HG03045 (cell line): ENCODE results near the gene MGST3.
A peak's percentile ranks its signal among the peaks of the same experiment; 100 is the strongest.
"Not testable (repeated sequence)": the region's sequence is repeated elsewhere in the genome, so short reads cannot be mapped to it uniquely, and the experiment has no call there.

Experiments
- ATAC-seq: cut with Tn5 transposase; IDR thresholded peaks from one replicate; pipeline ENCODE4 v1.9.1; 2021; ENCODE audit warnings: mild to moderate bottlenecking, moderate library complexity; ENCODE audit not compliant: unreplicated experiment

MGST3 gene

GRCh38 chr1:165628147-165628822, 2.7 kb upstream of the MGST3 start:
- ATAC-seq = no peak

- no peak for ATAC-seq
Measured at GRCh38 chr1:165629151-165629550, 1.9 kb upstream of the MGST3 start.

GRCh38 chr1:165629848-165630628, 996 bp upstream of the MGST3 start:
- ATAC-seq = peak; percentile 3

DNA sequence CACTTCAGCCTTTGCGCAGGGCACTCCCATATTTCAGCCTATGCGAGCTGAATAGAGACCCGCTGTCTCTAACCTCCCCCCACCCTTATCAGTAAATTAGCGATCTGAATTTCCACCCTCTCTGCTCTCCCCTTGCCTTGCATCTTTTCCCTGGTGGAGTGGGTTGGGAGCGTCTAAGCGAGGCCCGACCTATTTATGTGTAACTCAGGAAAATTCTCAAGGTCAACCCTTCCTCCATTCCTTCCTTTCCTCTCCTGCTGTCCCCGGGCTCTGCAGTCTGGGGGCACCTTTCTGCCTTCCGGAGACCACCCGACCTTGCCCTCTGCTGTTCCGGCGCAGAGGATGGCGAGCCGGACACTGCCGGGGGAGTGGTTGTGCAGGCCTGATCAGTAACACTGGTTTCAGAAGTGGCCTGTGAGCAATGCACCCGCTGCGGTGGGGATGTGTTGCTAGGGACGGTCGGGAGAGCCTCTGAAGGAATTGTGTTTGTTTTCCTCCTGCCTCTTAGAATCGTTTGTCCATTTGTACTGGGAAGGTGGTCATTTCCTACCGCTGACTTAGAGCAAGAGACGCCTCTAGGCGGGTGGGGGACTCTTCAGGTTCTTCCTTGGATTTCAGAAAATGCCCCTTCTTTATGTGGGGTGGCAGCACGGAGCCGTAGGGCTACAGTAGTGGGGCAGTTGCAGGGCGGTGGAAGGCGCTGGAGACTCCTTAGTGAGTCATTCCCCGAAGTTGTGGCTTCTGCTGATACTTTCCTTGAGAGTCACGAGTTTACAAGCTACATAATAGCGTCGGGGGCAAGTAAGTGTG, 513 bp downstream of the MGST3 start:
- peak; percentile 36 for ATAC-seq

- no peak for ATAC-seq
Measured at GRCh38 chr1:165632152-165632469, 1.1 kb downstream of the MGST3 start.

DNA sequence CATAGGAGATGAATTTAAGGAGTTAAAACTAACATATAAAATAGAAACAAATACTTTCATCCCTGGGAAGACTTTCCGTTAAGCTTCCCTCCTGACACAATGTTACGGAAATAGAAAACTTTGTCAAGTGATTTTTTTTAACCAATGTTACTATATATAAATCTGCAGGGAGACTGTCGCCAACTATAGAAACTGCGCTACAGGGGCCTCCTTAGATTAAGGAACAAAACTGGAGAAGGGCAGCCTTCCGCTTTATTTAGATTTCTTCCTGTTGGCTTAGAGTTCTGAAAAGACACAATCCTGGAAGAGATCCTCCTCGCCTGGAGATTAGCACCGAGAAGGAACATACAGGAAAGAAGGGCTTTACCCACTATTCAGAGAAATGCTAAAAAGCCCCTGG, 1.5 kb downstream of the MGST3 start:
- ATAC-seq = no peak

- no peak for ATAC-seq
Measured at GRCh38 chr1:165633614-165634013, 2.6 kb downstream of the MGST3 start.

- no peak for ATAC-seq
Measured at GRCh38 chr1:165634154-165634921, 3.3 kb downstream of the MGST3 start.

- ATAC-seq = no peak
Measured at GRCh38 chr1:165635329-165635728, 4.3 kb downstream of the MGST3 start.

- no peak for ATAC-seq
Measured at GRCh38 chr1:165635823-165636222, 4.8 kb downstream of the MGST3 start.

DNA sequence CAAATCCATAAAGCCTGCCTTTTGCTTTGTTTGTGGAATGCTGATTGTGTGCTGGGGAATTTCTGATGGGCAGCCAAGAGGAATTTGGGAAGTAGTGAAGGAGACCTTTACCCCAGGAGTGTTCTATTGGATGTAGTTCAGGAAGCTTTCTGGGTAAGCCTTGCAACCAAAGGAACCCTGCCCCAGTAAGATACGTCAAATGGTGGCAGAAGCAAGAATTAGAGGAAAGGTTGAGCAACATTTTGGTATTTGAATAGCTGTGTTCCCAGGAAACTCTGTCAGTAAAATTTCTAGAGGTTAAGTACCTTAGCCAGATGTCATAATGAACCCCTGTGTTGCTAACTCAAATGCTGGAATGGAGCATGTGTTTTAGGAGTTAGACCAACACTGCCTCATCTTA, 6.4 kb downstream of the MGST3 start:
- ATAC-seq = no peak

- not testable (repeated sequence) for ATAC-seq
Measured at GRCh38 chr1:165638211-165638610, 7.2 kb downstream of the MGST3 start.

DNA sequence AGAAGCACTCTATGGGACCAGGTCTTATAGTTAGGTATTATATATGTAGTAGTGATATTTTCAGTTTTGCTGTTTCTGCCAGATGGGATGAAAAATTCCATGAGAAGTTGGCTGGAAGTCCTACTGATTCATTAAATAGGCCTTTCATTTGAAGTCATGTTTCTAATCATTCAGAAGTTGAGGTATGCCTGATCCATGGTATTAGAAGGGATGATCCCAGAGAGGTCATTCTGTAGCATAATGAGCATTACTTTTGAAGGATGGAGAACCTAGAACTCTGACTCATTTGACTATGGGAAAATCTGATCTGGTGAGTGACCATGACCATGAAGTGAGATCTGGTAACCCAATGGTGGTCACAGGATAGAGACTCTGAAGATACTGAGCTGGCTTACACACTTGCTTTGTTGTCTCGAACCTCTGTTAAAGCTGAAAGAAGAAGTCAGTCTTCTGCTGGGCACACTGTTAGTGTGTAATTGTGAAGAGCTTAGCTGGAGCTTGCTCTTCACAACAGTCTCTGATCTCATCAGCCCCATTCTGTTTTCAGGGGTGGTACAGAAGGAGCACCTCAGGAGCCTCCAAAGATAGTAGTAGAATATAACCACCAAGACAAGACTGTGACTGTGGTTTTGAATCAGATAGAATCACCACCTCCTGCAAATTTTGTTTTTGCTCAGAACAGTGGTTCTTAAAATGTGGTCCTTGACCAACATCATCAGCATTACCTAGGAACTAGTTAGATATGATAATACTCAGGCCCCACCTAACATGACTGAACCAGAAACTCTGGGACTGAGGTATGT, 9.0 kb downstream of the MGST3 start:
- ATAC-seq = no peak

GRCh38 chr1:165641231-165641987, 10.4 kb downstream of the MGST3 start:
- no peak for ATAC-seq

DNA sequence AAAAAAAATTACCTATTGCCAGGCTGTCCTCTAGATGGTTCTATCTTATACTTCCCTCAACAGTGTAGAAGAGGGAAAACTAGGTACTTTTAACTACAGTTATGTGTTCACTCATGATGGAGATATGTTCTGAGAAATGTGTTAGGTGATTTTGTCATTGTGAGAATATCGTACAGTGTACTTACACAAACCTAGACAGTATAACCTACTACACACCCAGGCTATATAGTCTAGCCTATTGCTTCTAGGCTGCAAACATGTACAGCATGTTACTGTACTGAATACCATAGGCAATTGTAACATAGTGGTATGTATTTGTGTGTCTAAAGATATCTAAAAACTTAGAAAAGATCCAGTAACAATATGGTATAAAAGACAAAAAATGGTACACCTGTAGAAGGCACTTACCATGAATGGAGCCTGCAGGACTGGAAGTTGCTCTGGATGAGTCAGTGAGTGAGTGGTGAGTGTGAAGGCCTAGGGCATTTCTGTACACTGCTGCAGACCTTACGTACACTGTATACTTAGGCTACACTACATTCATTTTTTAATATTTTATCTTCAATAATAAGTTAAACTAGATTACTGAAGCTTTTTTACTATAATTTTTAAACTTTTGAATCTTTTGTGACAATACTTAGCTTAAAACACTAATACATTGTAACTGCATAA, 13.2 kb downstream of the MGST3 start:
- ATAC-seq = no peak

- no peak for ATAC-seq
Measured at GRCh38 chr1:165645654-165646366, 14.8 kb downstream of the MGST3 start.

- ATAC-seq = no peak
Measured at GRCh38 chr1:165647517-165647916, 16.5 kb downstream of the MGST3 start.

- no peak for ATAC-seq
Measured at GRCh38 chr1:165647970-165648369, 16.9 kb downstream of the MGST3 start.
